ENCODE data around the gene ETFA.

The ETFA gene

DNA sequence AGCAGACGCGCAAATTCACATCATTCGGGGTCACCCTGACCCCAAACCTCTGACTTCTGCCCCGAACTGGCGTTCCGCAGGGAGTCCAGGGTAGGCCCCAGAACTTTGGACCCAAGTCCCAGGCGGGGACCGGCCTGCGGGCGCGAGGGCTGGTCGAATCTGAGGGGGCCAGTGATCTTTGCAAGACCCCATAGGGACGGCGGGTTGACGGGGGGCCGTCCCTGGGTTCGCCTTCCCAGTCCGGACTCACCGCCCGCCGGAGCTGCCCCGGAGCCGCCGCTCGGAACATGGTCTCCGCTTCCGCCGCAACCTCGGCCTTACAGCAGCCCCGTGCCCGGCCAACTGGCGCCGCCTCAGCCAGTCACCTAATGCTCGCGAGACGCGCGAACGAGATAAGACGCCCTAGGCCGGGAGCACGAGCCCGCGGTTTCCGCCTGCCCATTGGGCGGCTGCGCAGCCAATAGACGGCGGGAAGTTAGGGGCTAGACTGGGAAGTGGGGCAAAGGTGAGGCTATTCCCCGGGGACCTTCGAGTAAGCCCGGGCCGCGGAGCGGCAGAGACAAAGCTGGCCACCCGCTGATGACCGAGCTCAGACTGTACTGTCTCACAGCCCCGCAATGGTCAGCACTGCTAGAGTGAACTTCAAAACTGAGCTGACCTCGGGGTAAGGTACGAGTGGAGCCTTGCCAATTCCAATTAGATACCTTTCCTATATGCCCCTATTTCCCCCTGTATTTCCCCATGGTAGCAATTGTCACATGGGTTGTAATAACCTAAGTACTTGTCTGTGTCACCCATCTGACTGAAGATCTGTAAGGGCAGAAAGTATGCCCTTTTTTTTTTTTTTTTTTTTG is at the start of gene ETFA:
TSS of gene ETFA (minus strand) at position 370 of the 854 bp plus-strand sequence. CDS start at position 289, 81 bp downstream.
- H3K4me3 ChIP-seq (ENCODE audit: low read depth, low read length), result peak within 1 kb of the TSS; percentile 93
- ChIA-PET CTCF (interaction anchor here (1.1 to 1.4 kb wide), 2 partner anchors 19 to 20 kb away, joined by 3 to 6 read pairs; no protein-coding TSS in a partner anchor), POLR2A (interaction anchor here (0.7 to 1.0 kb wide), 2 partner anchors 25 to 562 kb away, joined by 3 read pairs; no protein-coding TSS in a partner anchor)
- DNase-seq (ENCODE audit: low read depth, low spot score), result peak; percentile 67
- no peak for TF ChIP-seq CTCF (IDR thresholded peaks at IDR 0.05; ENCODE audit: insufficient read depth, low read length, missing control alignments)

GRCh38 chr15:76360416-76360815 is 49.1 kb upstream of the ETFA start:
- TF ChIP-seq CTCF (IDR thresholded peaks at IDR 0.05; ENCODE audit: insufficient read depth, low read length, missing control alignments), result no peak
- no peak overlapping the region for H3K4me3 ChIP-seq (ENCODE audit: low read depth, low read length)
- DNase-seq (ENCODE audit: low read depth, low spot score), result no peak
- ChIA-PET CTCF (no interaction called here), POLR2A (no interaction called here)

DNA sequence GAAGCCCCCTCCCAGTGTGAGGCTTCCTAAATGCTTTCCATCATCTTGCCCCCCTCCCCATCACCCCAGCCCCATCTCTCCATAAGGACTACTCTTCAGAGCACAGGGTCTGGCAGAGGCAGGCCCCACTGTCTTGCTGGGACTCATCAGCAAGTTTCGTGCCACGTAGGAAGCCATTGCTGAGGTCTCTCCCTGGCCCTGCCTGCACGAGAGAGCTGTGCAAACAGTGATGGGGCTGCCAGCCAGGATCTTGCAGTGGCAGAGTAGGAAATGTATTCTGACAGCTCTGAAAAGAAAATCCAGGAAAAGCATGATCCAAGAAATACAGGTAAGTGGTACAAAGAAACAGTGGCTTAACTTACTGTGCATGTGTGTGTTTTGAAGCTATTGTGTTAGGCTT is 47.9 kb upstream of the ETFA start:
- DNase-seq (ENCODE audit: low read depth, low spot score), result no peak
- ChIA-PET POLR2A (no interaction called here), CTCF (interaction anchor here (1.6 kb wide), 1 partner anchor 10 kb away, joined by 4 read pairs; no protein-coding TSS in a partner anchor)
- no peak overlapping the region for H3K4me3 ChIP-seq (ENCODE audit: low read depth, low read length)
- no peak for TF ChIP-seq CTCF (IDR thresholded peaks at IDR 0.05; ENCODE audit: insufficient read depth, low read length, missing control alignments)

GRCh38 chr15:76358453-76358852 is 47.2 kb upstream of the ETFA start:
- ChIA-PET CTCF (interaction anchor here (1.6 kb wide), 1 partner anchor 10 kb away, joined by 4 read pairs; no protein-coding TSS in a partner anchor), POLR2A (no interaction called here)
- no peak overlapping the region for H3K4me3 ChIP-seq (ENCODE audit: low read depth, low read length)
- no peak for DNase-seq (ENCODE audit: low read depth, low spot score)
- no peak for TF ChIP-seq CTCF (IDR thresholded peaks at IDR 0.05; ENCODE audit: insufficient read depth, low read length, missing control alignments)

GRCh38 chr15:76354823-76355440 is 43.7 kb upstream of the ETFA start:
- no peak for TF ChIP-seq CTCF (IDR thresholded peaks at IDR 0.05; ENCODE audit: insufficient read depth, low read length, missing control alignments)
- ChIA-PET CTCF (interaction anchor here (0.7 to 1.9 kb wide), 2 partner anchors 9 to 627 kb away, joined by 4 to 5 read pairs; no protein-coding TSS in a partner anchor), POLR2A (interaction anchor here (0.9 kb wide), 1 partner anchor 26 kb away, joined by 4 read pairs; no protein-coding TSS in a partner anchor)
- DNase-seq (ENCODE audit: low read depth, low spot score), result no peak
- H3K4me3 ChIP-seq (ENCODE audit: low read depth, low read length), result no peak overlapping the region

DNA sequence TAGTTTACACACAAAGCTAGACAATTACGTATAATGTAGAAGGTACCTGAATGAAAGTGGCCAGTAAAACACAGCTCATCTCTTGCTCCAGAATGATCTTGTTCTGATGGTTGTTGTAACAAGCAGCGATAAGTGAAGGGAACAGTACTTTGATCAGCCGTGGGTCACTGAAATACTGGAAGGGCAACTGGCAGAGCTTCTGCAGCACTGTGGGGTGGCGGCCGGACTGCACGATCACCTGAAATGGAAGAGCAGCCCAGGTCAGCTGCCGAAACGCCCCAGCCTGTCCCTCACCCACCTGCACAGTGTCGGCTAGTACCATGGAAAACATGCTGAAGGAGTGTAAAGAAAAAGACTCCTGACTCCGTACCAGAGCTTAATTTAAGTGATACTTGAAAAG is 42.6 kb upstream of the ETFA start:
- CTCF ChIA-PET, result interaction anchor here (1.9 kb wide), 1 partner anchor 8 kb away, joined by 5 read pairs; no protein-coding TSS in a partner anchor
- TF ChIP-seq CTCF (IDR thresholded peaks at IDR 0.05; ENCODE audit: insufficient read depth, low read length, missing control alignments), result no peak

More for the DNA sequence above, 42.6 kb upstream of the ETFA start:
- POLR2A ChIA-PET, result interaction anchor here (0.9 kb wide), 1 partner anchor 27 kb away, joined by 4 read pairs; no protein-coding TSS in a partner anchor
- DNase-seq (ENCODE audit: low read depth, low spot score), result no peak
- no peak overlapping the region for H3K4me3 ChIP-seq (ENCODE audit: low read depth, low read length)
